HG02840 (cell line): ENCODE results near the gene PRTN3.
"Not testable (repeated sequence)": the region's sequence is repeated elsewhere in the genome, so short reads cannot be mapped to it uniquely, and the experiment has no call there.

Source experiments
- ATAC-seq: cut with Tn5 transposase; IDR thresholded peaks from one replicate; pipeline ENCODE4 v1.9.1; 2021; ENCODE audit warnings: mild to moderate bottlenecking, moderate library complexity, moderate number of reproducible peaks; ENCODE audit not compliant: unreplicated experiment, low FRiP score

The PRTN3 gene

GRCh38 chr19:877992-878660 lies 37.3 kb downstream of the PRTN3 start:
- ATAC-seq: not testable (repeated sequence)

GRCh38 chr19:878751-879561 lies 38.2 kb downstream of the PRTN3 start:
- ATAC-seq: not testable (repeated sequence)

- no peak for ATAC-seq
Observed at GRCh38 chr19:879711-880438, 39.1 kb downstream of the PRTN3 start.

GRCh38 chr19:881385-882071 lies 40.7 kb downstream of the PRTN3 start:
- no peak for ATAC-seq

DNA sequence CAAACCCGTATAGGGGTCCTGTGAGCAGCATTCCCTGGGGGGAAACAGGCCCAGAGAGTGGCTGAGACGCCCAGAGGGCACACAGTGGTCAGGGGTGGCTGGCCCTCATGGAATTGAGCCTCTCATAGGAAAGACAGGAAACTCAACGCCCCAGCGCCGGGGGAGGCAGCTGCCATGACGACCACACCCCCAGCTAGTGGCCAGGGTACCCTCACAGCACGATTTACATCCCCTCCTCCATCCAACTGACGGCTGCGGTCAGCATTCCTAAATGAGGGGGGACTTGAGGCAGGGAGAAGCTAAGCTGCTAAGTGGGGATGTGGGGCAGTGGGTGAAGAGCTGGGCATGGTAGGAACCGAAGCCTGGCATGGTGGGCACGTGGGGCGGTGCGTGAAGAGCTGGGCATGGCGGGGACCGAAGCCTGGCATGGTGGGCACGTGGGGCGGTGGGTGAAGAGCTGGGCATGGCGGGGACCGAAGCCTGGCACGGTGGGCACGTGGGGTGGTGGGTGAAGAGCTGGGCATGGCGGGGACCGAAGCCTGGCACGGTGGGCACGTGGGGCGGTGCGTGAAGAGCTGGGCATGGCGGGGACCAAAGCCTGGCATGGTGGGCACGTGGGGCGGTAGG lies 42.2 kb downstream of the PRTN3 start:
- ATAC-seq: no peak

GRCh38 chr19:883661-884211 lies 42.9 kb downstream of the PRTN3 start:
- no peak for ATAC-seq

DNA sequence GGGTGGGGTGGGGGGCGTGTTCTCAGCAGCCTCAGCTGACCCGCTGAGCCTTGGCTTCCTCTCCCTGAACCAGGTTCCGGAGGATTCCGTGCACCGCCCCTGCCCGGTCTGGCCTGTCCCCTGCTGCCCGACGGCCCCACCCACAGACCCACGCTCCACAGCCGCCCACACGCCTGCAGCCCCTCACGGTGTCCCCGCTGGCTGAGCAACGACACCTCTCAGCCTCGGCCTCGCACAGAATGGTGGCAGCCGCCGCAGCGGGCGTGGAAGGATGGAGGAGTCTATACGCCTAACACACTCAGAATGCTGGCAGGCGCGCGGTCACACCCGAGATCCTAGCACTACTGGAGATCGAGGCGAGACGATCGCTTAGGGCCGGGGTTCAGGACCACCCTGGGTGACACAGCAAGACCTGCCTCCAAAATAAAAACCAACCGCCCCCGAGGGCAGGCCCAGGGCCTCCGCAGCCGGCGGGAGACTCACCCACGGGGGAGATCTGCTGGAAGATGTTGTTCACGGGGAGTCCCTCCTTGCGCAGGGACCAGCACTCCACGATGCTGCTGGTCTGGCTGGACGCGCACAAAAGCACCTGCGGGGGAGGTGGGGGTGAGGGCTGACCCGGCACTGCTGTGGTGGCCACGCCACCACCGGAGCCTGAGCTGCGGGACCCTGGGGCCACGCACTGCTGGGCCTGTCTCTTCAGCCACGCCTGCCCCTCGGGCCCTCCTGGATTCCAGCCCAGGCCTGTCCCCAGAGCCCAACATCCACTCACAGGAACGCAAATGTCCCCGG lies 43.8 kb downstream of the PRTN3 start:
- ATAC-seq: no peak

DNA sequence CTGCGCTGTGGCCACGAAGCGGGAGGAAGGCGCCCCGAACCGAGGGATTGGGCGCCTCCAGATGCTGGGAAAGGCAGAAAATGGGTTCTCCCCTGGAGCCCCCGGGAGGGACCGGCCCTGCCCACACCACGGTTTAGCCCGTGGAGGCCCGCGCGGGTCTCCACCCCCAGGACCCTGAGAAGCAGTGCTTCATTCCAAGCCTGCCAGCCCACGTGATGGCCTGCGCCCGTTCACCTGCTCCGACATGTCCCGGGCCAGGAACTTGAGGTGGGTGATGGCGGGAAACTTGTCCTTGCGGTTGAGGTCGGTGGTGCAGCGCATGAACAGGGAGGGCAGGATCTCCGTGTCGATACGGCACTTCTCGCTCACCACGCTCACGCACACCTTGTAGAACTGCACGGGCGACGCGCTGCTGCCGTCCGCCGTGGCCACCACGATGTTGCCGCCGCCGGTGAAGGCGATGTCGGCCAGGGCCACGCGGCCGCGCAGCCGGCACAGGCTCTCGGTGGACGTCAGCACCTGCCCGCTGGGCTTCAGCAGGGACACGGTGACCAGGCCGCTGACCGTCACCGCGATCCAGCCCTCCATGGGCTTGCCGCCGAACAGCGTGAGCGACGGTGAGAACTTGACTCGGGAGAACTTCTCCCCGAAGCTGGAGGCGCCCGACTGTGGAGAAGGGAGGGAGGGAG lies 44.9 kb downstream of the PRTN3 start:
- no peak for ATAC-seq

DNA sequence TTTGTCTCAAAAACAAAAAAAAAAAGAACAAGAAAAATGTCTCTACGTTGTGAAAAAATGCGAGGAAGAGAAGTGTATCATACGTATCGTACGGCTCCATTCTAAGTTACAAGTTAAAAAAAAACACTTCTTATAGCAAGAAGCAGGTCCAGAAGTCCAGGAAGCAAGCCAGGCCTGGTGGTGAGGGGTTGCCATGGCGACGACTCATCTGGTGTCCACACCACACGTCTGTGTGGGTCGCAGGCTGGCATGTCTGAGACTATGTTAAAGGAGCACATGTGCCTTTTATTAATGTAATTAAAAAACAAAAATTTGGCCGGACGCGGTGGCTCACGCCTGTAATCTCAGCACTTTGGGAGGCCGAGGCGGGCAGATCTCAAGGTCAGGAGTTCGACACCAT lies 46.3 kb downstream of the PRTN3 start:
- no peak for ATAC-seq

DNA sequence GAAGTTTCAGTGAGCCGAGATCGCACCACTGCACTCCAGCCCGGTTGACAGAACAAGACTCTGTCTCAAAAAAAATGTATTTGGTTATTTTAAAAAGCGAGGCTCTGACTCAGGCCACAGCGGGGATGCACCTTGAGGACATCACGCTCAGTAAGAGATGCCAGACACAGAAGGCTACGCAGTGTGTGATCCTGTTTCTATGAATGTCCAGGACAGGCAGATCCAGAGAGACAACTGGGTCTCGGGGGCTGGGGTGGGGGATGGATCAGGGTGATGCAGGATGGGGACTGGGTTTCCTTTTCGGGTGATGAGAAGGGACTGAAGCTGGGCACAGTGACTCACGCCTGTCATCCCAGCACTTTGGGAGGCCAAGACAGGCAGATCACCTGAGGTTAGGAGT lies 46.8 kb downstream of the PRTN3 start:
- no peak for ATAC-seq

DNA sequence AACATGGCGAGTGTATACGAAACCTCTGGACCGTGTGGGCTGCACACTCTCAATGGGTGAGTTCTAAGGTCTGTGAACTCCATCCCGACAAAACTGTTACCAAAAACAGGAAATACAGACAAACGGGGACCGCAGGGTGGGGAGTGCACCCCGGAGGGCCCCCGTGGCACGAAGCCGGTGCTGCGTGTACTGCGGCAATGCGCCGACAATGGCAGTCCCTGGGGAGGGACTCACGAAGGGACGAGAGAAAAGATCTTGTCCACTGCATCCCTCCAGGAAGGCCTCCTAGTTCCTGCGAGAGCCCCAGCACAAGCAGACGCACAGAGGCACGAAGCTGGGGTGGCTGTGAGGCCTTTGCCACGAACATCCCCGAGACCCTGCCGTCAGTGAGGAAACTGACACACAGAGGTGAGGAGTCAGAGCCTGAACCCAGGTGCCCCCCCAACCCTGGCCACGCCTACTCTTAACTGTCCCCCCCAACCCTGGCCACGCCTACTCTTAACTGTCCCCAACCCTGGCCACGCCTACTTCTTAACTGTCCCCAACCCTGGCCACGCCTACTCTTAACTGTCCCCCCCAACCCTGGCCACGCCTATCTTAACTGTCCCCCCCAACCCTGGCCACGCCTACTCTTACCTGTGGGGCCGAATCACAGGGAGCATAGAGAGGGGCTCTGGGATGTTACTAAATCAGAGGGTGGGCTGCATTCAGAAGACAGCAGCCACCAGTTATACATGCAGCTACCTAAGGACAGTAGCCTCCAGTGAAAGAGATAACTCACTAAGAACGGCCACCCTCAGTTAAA lies 48.0 kb downstream of the PRTN3 start:
- ATAC-seq: no peak

DNA sequence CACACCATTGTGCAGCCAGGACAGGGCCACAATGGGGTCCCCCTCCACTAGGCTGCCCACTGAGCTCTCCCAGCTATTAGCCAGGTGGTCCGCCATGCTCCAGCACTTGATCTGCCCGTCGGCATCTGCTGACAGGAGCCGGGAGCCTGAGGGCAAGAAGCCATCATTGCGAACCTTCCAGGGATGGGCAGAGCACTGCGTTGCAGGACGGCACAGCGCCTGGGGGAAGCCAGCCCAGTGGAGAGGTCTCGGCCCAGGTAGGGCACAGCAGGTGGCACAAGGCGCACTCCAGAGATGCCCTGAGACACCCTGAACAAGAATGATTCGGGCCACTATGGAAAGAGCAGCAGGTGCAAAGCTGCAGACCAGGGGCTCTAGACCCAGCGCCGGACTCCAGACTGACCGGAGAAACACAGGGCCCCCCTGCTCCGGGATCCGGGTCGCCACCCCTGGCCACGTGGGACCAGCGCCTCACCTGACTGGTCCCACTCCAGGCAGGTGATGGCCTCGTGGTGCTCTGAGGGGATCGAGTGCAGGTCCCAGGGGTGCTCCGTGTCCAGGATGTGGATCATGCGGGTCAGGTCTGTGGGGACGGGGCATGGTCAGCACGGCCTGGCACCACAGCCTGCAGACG lies 49.0 kb downstream of the PRTN3 start:
- no peak for ATAC-seq

DNA sequence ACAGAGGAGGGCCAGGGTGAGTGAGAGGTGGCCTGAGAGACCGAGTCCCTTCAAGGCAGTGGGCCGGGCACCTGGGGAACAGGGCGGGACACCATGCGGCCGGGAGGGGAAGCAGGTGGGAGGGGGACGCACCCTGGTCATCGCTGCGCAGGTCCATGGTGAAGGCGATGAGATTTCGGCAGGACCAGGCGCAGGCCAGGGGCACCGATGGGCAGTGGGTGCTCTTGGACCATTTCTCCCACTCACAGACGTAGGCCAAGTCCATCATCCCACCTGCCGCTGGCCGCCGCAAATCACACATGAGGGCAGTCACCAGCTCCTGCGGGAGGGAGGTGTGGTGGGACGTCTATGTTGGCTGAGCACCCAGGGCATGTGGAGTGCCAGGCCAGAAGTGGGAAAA lies 50.0 kb downstream of the PRTN3 start:
- no peak for ATAC-seq

DNA sequence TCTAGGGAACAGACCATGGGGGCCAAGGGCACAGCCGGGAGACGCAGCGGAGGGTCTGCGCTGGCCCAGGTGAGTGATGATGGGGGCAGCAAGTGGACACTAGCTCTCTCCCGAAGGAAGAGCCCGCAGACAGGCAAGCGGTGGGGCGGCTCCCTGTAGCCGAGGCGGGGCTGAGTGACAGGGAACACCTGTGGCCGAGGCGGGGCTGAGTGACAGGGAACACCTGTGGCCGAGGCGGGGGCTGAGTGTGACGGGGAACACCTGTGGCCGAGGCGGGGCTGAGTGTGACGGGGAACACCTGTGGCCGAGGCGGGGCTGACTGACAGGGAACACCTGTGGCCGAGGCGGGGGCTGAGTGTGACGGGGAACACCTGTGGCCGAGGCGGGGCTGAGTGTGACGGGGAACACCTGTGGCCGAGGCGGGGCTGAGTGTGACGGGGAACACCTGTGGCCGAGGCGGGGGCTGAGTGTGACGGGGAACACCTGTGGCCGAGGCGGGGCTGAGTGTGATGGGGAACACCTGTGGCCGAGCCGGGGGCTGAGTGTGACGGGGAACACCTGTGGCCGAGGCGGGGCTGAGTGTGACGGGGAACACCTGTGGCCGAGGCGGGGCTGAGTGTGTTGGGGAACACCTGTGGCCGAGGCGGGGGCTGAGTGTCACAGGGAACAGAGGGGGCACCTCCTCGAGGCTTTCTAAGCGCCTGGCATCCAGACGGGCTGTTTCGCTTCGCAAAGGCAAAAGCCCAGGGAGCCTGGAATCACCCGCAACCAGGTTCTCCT lies 50.8 kb downstream of the PRTN3 start:
- not testable (repeated sequence) for ATAC-seq

- no peak for ATAC-seq
Observed at GRCh38 chr19:892243-892893, 51.6 kb downstream of the PRTN3 start.
